Fibroblast of lung (primary cell): ENCODE results near the gene GUCY2D.

Source experiments
- EZH2 ChIP-seq: IDR thresholded peaks from 2 replicates; pipeline ENCODE4 v1.5.1; 2012; ENCODE audit warnings: low read length, control low read depth, mild to moderate bottlenecking; ENCODE audit errors: missing control alignments
- TF ChIP-seq, protein P1 (sequence below), 2 donors: IDR thresholded peaks in 1 of 2; conservative IDR thresholded peaks in 1 of 2; 1 replicate in 1 of 2; 2 replicates in 1 of 2; pipeline ENCODE4 v1.5.1; 2011 to 2012; ENCODE audit warnings: low read length in 2 of 2, control low read depth in 1 of 2, inconsistent platforms in 1 of 2, low read depth in 1 of 2, mild to moderate bottlenecking in 1 of 2

DNA sequence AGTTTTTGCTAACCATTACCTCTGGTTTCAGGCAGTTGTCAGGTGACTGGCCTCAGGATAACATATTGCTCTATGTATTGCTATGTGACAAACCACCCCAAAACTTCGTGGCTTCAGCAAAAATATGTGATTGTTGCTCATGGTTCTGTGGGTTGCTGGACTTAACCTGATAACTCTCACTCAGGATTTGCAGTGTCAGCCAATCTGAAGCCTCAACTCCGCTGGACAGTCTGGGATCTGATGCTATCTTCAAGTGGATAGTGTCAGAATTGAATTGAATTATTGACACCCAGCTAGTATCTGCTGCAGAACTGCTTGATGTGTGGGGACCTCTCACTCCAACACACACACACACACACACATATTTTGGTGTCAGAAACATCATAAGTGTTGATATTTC lies 34.7 kb upstream of the GUCY2D start:
- TF ChIP-seq EZH2, result no peak
- TF ChIP-seq, protein P1, sequence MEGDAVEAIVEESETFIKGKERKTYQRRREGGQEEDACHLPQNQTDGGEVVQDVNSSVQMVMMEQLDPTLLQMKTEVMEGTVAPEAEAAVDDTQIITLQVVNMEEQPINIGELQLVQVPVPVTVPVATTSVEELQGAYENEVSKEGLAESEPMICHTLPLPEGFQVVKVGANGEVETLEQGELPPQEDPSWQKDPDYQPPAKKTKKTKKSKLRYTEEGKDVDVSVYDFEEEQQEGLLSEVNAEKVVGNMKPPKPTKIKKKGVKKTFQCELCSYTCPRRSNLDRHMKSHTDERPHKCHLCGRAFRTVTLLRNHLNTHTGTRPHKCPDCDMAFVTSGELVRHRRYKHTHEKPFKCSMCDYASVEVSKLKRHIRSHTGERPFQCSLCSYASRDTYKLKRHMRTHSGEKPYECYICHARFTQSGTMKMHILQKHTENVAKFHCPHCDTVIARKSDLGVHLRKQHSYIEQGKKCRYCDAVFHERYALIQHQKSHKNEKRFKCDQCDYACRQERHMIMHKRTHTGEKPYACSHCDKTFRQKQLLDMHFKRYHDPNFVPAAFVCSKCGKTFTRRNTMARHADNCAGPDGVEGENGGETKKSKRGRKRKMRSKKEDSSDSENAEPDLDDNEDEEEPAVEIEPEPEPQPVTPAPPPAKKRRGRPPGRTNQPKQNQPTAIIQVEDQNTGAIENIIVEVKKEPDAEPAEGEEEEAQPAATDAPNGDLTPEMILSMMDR (conservative IDR thresholded peaks at IDR 0.05 in 1 of 2, IDR thresholded peaks at IDR 0.05 in 1 of 2; ENCODE audit: low read depth in 1 of 2, low read length in 2 of 2), result no peak
